Panc1 (cell line): Measurements from ENCODE around the gene ZNF236. TPM values are rescaled to one million over a fixed set of nuclear protein-coding genes. Genes with fewer than 3 reads are reported as not detected.
A peak's percentile ranks its signal among the peaks of the same experiment; 100 is the strongest.

Source experiments
- ATAC-seq: fragments of 200-7000 bp; cut with Tn5 transposase; 2 replicates; pipeline ENCODE4 v1.9.1; 2020; ENCODE audit warnings: mild to moderate bottlenecking, moderate library complexity
- BruUV-seq: library from RNA; stranded (reverse); fragments of 400-500 nt; replicated peaks from 2 replicates; lab custom pipeline; 2021; lab: Mats Ljungman, UMichigan
- CTCF ChIA-PET: fragments of 300-600 bp; sonication (Branson Sonifier 250); formaldehyde crosslinking; loops from one replicate; lab custom pipeline; 2022; ENCODE audit warnings: antibody characterized with exemption; lab: Charles Lee
- POLR2A ChIA-PET: fragments of 300-600 bp; sonication (Branson Sonifier 250); formaldehyde crosslinking; loops from one replicate; lab custom pipeline; 2022; ENCODE audit warnings: antibody characterized with exemption; lab: Charles Lee
- DNase-seq: peaks from one replicate; pipeline ENCODE4 v3.0.0-alpha.2; 2010; ENCODE audit warnings: low read depth, low spot score
- H3K27ac ChIP-seq: 2 replicates; pipeline ENCODE4 v1.5.1; 2011; ENCODE audit warnings: mild to moderate bottlenecking, low read length, inconsistent platforms
- H3K27me3 ChIP-seq: fragments of 200-500 bp; sonication (Bioruptor generic); 2 replicates; pipeline ENCODE4 v1.6.0; 2014; ENCODE audit warnings: low read length, inconsistent platforms; ENCODE audit not compliant: control insufficient read depth, insufficient read depth
- H3K36me3 ChIP-seq: fragments of 200-500 bp; sonication (Bioruptor generic); 2 replicates; pipeline ENCODE4 v1.5.1; 2014; ENCODE audit warnings: inconsistent platforms, mild to moderate bottlenecking, low read length, moderate library complexity; ENCODE audit not compliant: control insufficient read depth, insufficient read depth
- H3K4me1 ChIP-seq: 2 replicates; pipeline ENCODE4 v1.5.1; 2011; ENCODE audit warnings: inconsistent platforms, mild to moderate bottlenecking, low read length, moderate library complexity; ENCODE audit not compliant: control insufficient read depth, insufficient read depth
- H3K4me3 ChIP-seq, 2 experiments: 2 replicates each; pipeline ENCODE4 v1.5.1; 2011 to 2012; ENCODE audit warnings: low read depth in 2 of 2, low read length in 2 of 2, mild to moderate bottlenecking in 2 of 2, inconsistent platforms in 1 of 2, moderate library complexity in 1 of 2
- H3K9me3 ChIP-seq: fragments of 200-500 bp; sonication (Bioruptor generic); 2 replicates; pipeline ENCODE4 v1.5.1; 2014; ENCODE audit warnings: low read depth, mild to moderate bottlenecking, inconsistent platforms, low read length, moderate library complexity; ENCODE audit not compliant: control insufficient read depth, insufficient read depth
- CTCF ChIP-seq: fragments of 450-650 bp; IDR thresholded peaks from 2 replicates; pipeline ENCODE4 v1.5.1; 2017; ENCODE audit warnings: mild to moderate bottlenecking
- POLR2AphosphoS5 ChIP-seq: IDR thresholded peaks from 2 replicates; pipeline ENCODE4 v1.6.1; 2012; ENCODE audit warnings: mild to moderate bottlenecking, low read depth, low read length, moderate library complexity
- REST ChIP-seq, 2 experiments: IDR thresholded peaks; 2 replicates each; pipeline ENCODE4 v1.6.1; 2011 to 2012; ENCODE audit warnings: low read depth in 2 of 2, control low read depth in 1 of 2, low read length in 1 of 2, mild to moderate bottlenecking in 1 of 2, moderate library complexity in 1 of 2; ENCODE audit not compliant: insufficient read depth in 1 of 2
- SIN3A ChIP-seq: IDR thresholded peaks from 2 replicates; pipeline ENCODE4 v1.6.1; 2012; ENCODE audit warnings: low read depth, mild to moderate bottlenecking, low read length, moderate library complexity, borderline replicate concordance; ENCODE audit not compliant: insufficient read depth
- TCF7L2 ChIP-seq: IDR thresholded peaks from 2 replicates; pipeline ENCODE4 v1.6.1; 2011; ENCODE audit warnings: mild to moderate bottlenecking, low read depth, low read length, inconsistent platforms
- in situ Hi-C: cut with HindIII; loops from 2 replicates; pipeline ENCODE4 v1.10.0; 2016; ENCODE audit warnings: low sequenced_read_pairs, low pct_unique_long_range_greater_than_20kb
- intact Hi-C: fragments of 100-400 bp; cut with micrococcal nuclease; formaldehyde crosslinking; loops from one replicate; pipeline ENCODE4 v1.10.0; 2022; ENCODE audit not compliant: unreplicated experiment
- total RNA-seq: library from RNA; stranded (reverse); gene quantifications from one replicate; pipeline ENCODE4 v1.2.1, GENCODE V29; 2021; ENCODE audit not compliant: unreplicated experiment

Gene ZNF236
- total RNA-seq, 1 experiment from 2014 or later, result 32.2 TPM

GRCh38 chr18:76991021-76991688, 168.8 kb downstream of the ZNF236 start:
- DNase-seq, result no peak
- in situ Hi-C loops, result no loop called here
- Histone ChIP-seq H3K27me3 (no peaks in the 10 kb centered on the region), H3K4me1 (no peaks in the 10 kb centered on the region; the same call in 1 of the 2 replicates), H3K4me3 (no peak overlapping the region), H3K36me3 (no peaks in the 10 kb centered on the region), H3K9me3 (no peaks in the 10 kb centered on the region), H3K27ac (no peak overlapping the region)
- intact Hi-C loops, result no loop called here
- POLR2A ChIA-PET, result no interaction called here
- TF ChIP-seq CTCF (no peak), REST (IDR thresholded peaks at IDR 0.05; ENCODE audit: insufficient read depth in 1 of 2, low read depth in 2 of 2, low read length in 1 of 2) (no peak), SIN3A (no peak), TCF7L2 (no peak), POLR2AphosphoS5 (no peak)
- ATAC-seq, result no peak
- CTCF ChIA-PET, result interaction anchor here (0.6 to 1.2 kb wide), 2 partner anchors 9 to 157 kb away, joined by 4 read pairs; no protein-coding TSS in a partner anchor
- BruUV-seq, result no TSS peak

- ChIA-PET CTCF (interaction anchor here (1.2 kb wide), 1 partner anchor 8 kb away, joined by 4 read pairs; no protein-coding TSS in a partner anchor), POLR2A (interaction anchor here (0.7 kb wide), 1 partner anchor 81 kb away, joined by 3 read pairs; no protein-coding TSS in a partner anchor)
- H3K27ac ChIP-seq, result no peak overlapping the region
- in situ Hi-C loops (no loop called here), intact Hi-C loops (no loop called here)
- TF ChIP-seq POLR2AphosphoS5 (no peak), SIN3A (no peak), CTCF (no peak), TCF7L2 (no peak), REST (IDR thresholded peaks at IDR 0.05; ENCODE audit: insufficient read depth in 1 of 2, low read depth in 2 of 2, low read length in 1 of 2) (no peak)
- H3K4me3 ChIP-seq, result no peak overlapping the region
- no peaks in the 10 kb centered on the region for H3K9me3 ChIP-seq
- no peaks in the 10 kb centered on the region for H3K36me3 ChIP-seq
- BruUV-seq, result no TSS peak
- H3K4me1 ChIP-seq, result no peaks in the 10 kb centered on the region
- no peak for DNase-seq
- no peaks in the 10 kb centered on the region for H3K27me3 ChIP-seq
- peak; percentile 49 for ATAC-seq
These were observed 170.1 kb downstream of the ZNF236 start for GRCh38 chr18:76992226-76993084.
